Right ventricle myocardium inferior (tissue), 1 donor: ENCODE measurements around the gene RPL23. TPM values are rescaled to one million over a fixed set of nuclear protein-coding genes. Genes with fewer than 3 reads are reported as not detected.
A peak's percentile ranks its signal among the peaks of the same experiment; 100 is the strongest.

Experiments
- ATAC-seq: fragments of 200-7000 bp; cut with Tn5 transposase; one replicate; pipeline ENCODE4 v1.9.1; 2020; ENCODE audit warnings: mild to moderate bottlenecking, moderate library complexity
- DNase-seq: peaks from one replicate; pipeline ENCODE4 v3.0.0; 2021; ENCODE audit errors: missing footprints
- intact Hi-C: fragments of 100-400 bp; cut with DNase I; formaldehyde crosslinking; loops from one replicate; pipeline ENCODE4 v1.11.0; 2022
- microRNA-seq: library from miRNA; unstranded; fragments of <30 nt; microRNA quantifications from one replicate; pipeline ENCODE4 v1.2.0, GENCODE V29; 2020
- total RNA-seq: library from RNA; stranded (reverse); fragmentation: NEBNext Ultra II Directional; extraction: Animal tissue kit (Norgen Biotek cat#: 25700); gene quantifications from one replicate; pipeline ENCODE4 v1.2.1, GENCODE V29; 2021
- donor health status: DM: no; HTN: yes; CAD: no; lungs with severe emphysema.

RPL23 gene
- total RNA-seq, 1 donor from 2014 or later: 897 TPM

- DNase-seq (no peak), ATAC-seq (no peak)
- intact Hi-C loops: loop anchor here (1.0 to 2.0 kb wide), 2 partner anchors 26 to 27 kb away; partner anchors contain the start of gene RPL23
These were observed 27.7 kb downstream of the RPL23 start for GRCh38 chr17:38825762-38826247.

GRCh38 chr17:38824899-38825761 lies 28.4 kb downstream of the RPL23 start, which contains the start of gene CWC25:
Gene CWC25 (minus strand): TSS chr17:38825321. CDS start chr17:38825183, 138 bp downstream.
- intact Hi-C loops: loop anchor here (1.0 to 2.0 kb wide), 2 partner anchors 25 to 28 kb away; partner anchors contain the start of gene RPL23
- peak; percentile 93 for ATAC-seq

GRCh38 chr17:38815576-38816193 lies 37.8 kb downstream of the RPL23 start:
- intact Hi-C loops: no loop called here
- DNase-seq (no peak), ATAC-seq (no peak)

More at GRCh38 chr17:38824899-38825761, 28.4 kb downstream of the RPL23 start, which contains the start of gene CWC25:
- peak; percentile 97 for DNase-seq

- intact Hi-C loops: no loop called here
- no peak for ATAC-seq
These were observed 43.7 kb downstream of the RPL23 start for GRCh38 chr17:38809828-38810227.

GRCh38 chr17:38800237-38800760 lies 53.2 kb downstream of the RPL23 start:
- intact Hi-C loops: loop anchor here (1.0 kb wide), 1 partner anchor 25 kb away; the partner anchor contains the start of gene CWC25
- ATAC-seq (no peak), DNase-seq (no peak)

More at GRCh38 chr17:38809828-38810227, 43.7 kb downstream of the RPL23 start:
- DNase-seq: no peak

GRCh38 chr17:38799501-38800236 lies 53.9 kb downstream of the RPL23 start, which contains the start of gene PIP4K2B:
Gene PIP4K2B (minus strand): TSS chr17:38799556. CDS start chr17:38799424, 132 bp downstream.
- intact Hi-C loops: loop anchor here (1.0 to 5.0 kb wide), 3 partner anchors 26 to 92 kb away; partner anchors contain the start of genes CWC25, MLLT6 and PSMB3
- DNase-seq: peak; percentile 97
- ATAC-seq: peak; percentile 96

- ATAC-seq (peak; percentile 32), DNase-seq (peak; percentile 83)
- intact Hi-C loops: loop anchor here (5.0 kb wide), 2 partner anchors 47 to 92 kb away; partner anchors contain the start of genes MLLT6 and PSMB3
These were observed 54.7 kb downstream of the RPL23 start for GRCh38 chr17:38798614-38799500.

Small RNA genes lying within 50 kb of the gene (microRNA-seq; reads per million reads assigned to microRNA genes)
- 1.1 reads per million for gene MIR4727

Other genes with a start within 250 kb of the RPL23 start
- gene SRCIN1, start 247.8 kb downstream of the RPL23 start, total RNA-seq: 1.4 TPM
- gene EPOP, start 178.8 kb downstream of the RPL23 start, total RNA-seq: 0.51 TPM
- gene MLLT6, start 148.4 kb downstream of the RPL23 start, total RNA-seq: 71.1 TPM
- 84.7 TPM for gene CISD3, start 123.4 kb downstream of the RPL23 start, total RNA-seq
- gene PCGF2, start 105.4 kb downstream of the RPL23 start, total RNA-seq: 24.4 TPM
- gene PSMB3, start 101.0 kb downstream of the RPL23 start, total RNA-seq: 175 TPM
- 49.7 TPM for gene PIP4K2B, start 54.2 kb downstream of the RPL23 start, total RNA-seq
- gene CWC25, start 28.4 kb downstream of the RPL23 start, total RNA-seq: 9.4 TPM
- gene LASP1, start 16.3 kb upstream of the RPL23 start, total RNA-seq: 38.5 TPM
- not detected for gene FBXO47, start 113.7 kb upstream of the RPL23 start, total RNA-seq